ENCODE data around the gene PSMA3. TPM values are rescaled to one million over a fixed set of nuclear protein-coding genes. Genes with fewer than 3 reads are reported as not detected.

PSMA3 gene
- total RNA-seq, 1 donor from 2014 or later, result 232 TPM

GRCh38 chr14:58296726-58297125 is 52.1 kb downstream of the PSMA3 start:
- no peaks in the 10 kb centered on the region for H3K27me3 ChIP-seq (ENCODE audit: insufficient read depth, low read length)

GRCh38 chr14:58297412-58297761 is 52.7 kb downstream of the PSMA3 start:
- Histone ChIP-seq H3K4me3 (ENCODE audit: insufficient read depth, low read depth, low read length) (peak overlapping the region; percentile 97), H2AFZ (ENCODE audit: low read depth, low read length) (no peak overlapping the region), H3K27me3 (ENCODE audit: insufficient read depth, low read length) (no peaks in the 10 kb centered on the region), H3K36me3 (ENCODE audit: insufficient read depth, low read length) (peaks cover 25% of the 10 kb centered on the region), H3K79me2 (ENCODE audit: insufficient read depth, low read length) (peaks cover 71% of the 10 kb centered on the region), H3K4me1 (ENCODE audit: insufficient read depth, low read length) (peaks cover 7% of the 10 kb centered on the region), H4K20me1 (ENCODE audit: insufficient read depth, low read length) (peaks cover 52% of the 10 kb centered on the region), H3K27ac (ENCODE audit: low read depth, low read length) (peak overlapping the region; percentile 98), H3K9me3 (ENCODE audit: insufficient read depth, low read depth, low read length) (no peaks in the 10 kb centered on the region), H3K9ac (ENCODE audit: low read length) (peak overlapping the region; percentile 96), H3K4me2 (ENCODE audit: low read length) (peak overlapping the region; percentile 95)
- Mint-ChIP-seq H3K4me3 (ENCODE audit: unreplicated experiment) (no peak overlapping the region), H3K9me3 (ENCODE audit: unreplicated experiment) (no peaks in the 10 kb centered on the region), H3K4me1 (ENCODE audit: low read depth, unreplicated experiment) (peaks cover 6% of the 10 kb centered on the region), H3K27me3 (ENCODE audit: low read depth, unreplicated experiment) (no peaks in the 10 kb centered on the region), H3K27ac (ENCODE audit: unreplicated experiment) (no peak overlapping the region), H3K36me3 (ENCODE audit: low read depth, unreplicated experiment) (peaks cover 18% of the 10 kb centered on the region)
- TF ChIP-seq EZH2 (IDR thresholded peaks at IDR 0.05; ENCODE audit: insufficient read depth, low read length), result no peak
- TF ChIP-seq CTCF (IDR thresholded peaks at IDR 0.05; ENCODE audit: insufficient read depth, low read depth, low read length), result no peak
- DNase-seq (ENCODE audit: low read depth), result peak; percentile 35
- no peak for FAIRE-seq

More at GRCh38 chr14:58296726-58297125, 52.1 kb downstream of the PSMA3 start:
- no peak for TF ChIP-seq CTCF (IDR thresholded peaks at IDR 0.05; ENCODE audit: insufficient read depth, low read depth, low read length)
- no peak for TF ChIP-seq EZH2 (IDR thresholded peaks at IDR 0.05; ENCODE audit: insufficient read depth, low read length)
- peaks cover 57% of the 10 kb centered on the region for H4K20me1 ChIP-seq (ENCODE audit: insufficient read depth, low read length)
- FAIRE-seq (no peak), DNase-seq (ENCODE audit: low read depth) (peak; percentile 38)
- H3K27ac ChIP-seq (ENCODE audit: low read depth, low read length), result peak overlapping the region; percentile 98
- H3K4me1 ChIP-seq (ENCODE audit: insufficient read depth, low read length), result peaks cover 7% of the 10 kb centered on the region
- H3K27ac Mint-ChIP-seq (ENCODE audit: unreplicated experiment), result no peak overlapping the region
- H3K79me2 ChIP-seq (ENCODE audit: insufficient read depth, low read length), result peaks cover 77% of the 10 kb centered on the region
- H3K36me3 Mint-ChIP-seq (ENCODE audit: low read depth, unreplicated experiment), result peaks cover 18% of the 10 kb centered on the region
- H3K4me2 ChIP-seq (ENCODE audit: low read length), result peak overlapping the region; percentile 95
- H3K9me3 Mint-ChIP-seq (ENCODE audit: unreplicated experiment), result no peaks in the 10 kb centered on the region
- H3K4me1 Mint-ChIP-seq (ENCODE audit: low read depth, unreplicated experiment), result peaks cover 6% of the 10 kb centered on the region
- H3K36me3 ChIP-seq (ENCODE audit: insufficient read depth, low read length), result peaks cover 25% of the 10 kb centered on the region
- no peaks in the 10 kb centered on the region for H3K27me3 Mint-ChIP-seq (ENCODE audit: low read depth, unreplicated experiment)
- H3K4me3 Mint-ChIP-seq (ENCODE audit: unreplicated experiment), result no peak overlapping the region
- no peaks in the 10 kb centered on the region for H3K9me3 ChIP-seq (ENCODE audit: insufficient read depth, low read depth, low read length)
- H3K9ac ChIP-seq (ENCODE audit: low read length), result peak overlapping the region; percentile 96
- H2AFZ ChIP-seq (ENCODE audit: low read depth, low read length), result no peak overlapping the region
- H3K4me3 ChIP-seq (ENCODE audit: insufficient read depth, low read depth, low read length), result peak overlapping the region; percentile 97

- peaks cover 46% of the 10 kb centered on the region for H4K20me1 ChIP-seq (ENCODE audit: insufficient read depth, low read length)
- H2AFZ ChIP-seq (ENCODE audit: low read depth, low read length), result peak overlapping the region; percentile 89
- peak overlapping the region; percentile 95 for H3K4me2 ChIP-seq (ENCODE audit: low read length)
- H3K27ac ChIP-seq (ENCODE audit: low read depth, low read length), result peak overlapping the region; percentile 98
- peak; percentile 91 for FAIRE-seq
- H3K9me3 Mint-ChIP-seq (ENCODE audit: unreplicated experiment), result no peaks in the 10 kb centered on the region
- H3K9ac ChIP-seq (ENCODE audit: low read length), result peak overlapping the region; percentile 96
- DNase-seq (ENCODE audit: low read depth), result peak; percentile 100
- peaks cover 14% of the 10 kb centered on the region for H3K36me3 Mint-ChIP-seq (ENCODE audit: low read depth, unreplicated experiment)
- peaks cover 7% of the 10 kb centered on the region for H3K4me1 ChIP-seq (ENCODE audit: insufficient read depth, low read length)
- H3K36me3 ChIP-seq (ENCODE audit: insufficient read depth, low read length), result peaks cover 20% of the 10 kb centered on the region
- peaks cover 66% of the 10 kb centered on the region for H3K79me2 ChIP-seq (ENCODE audit: insufficient read depth, low read length)
- H3K27ac Mint-ChIP-seq (ENCODE audit: unreplicated experiment), result no peak overlapping the region
- TF ChIP-seq CTCF (IDR thresholded peaks at IDR 0.05; ENCODE audit: insufficient read depth, low read depth, low read length) (no peak), EZH2 (IDR thresholded peaks at IDR 0.05; ENCODE audit: insufficient read depth, low read length) (peak; percentile 100)
- H3K27me3 ChIP-seq (ENCODE audit: insufficient read depth, low read length), result no peaks in the 10 kb centered on the region
- H3K27me3 Mint-ChIP-seq (ENCODE audit: low read depth, unreplicated experiment), result no peaks in the 10 kb centered on the region
- no peaks in the 10 kb centered on the region for H3K9me3 ChIP-seq (ENCODE audit: insufficient read depth, low read depth, low read length)
- peaks cover 3% of the 10 kb centered on the region for H3K4me1 Mint-ChIP-seq (ENCODE audit: low read depth, unreplicated experiment)
- H3K4me3 ChIP-seq (ENCODE audit: insufficient read depth, low read depth, low read length), result peak overlapping the region; percentile 97
- H3K4me3 Mint-ChIP-seq (ENCODE audit: unreplicated experiment), result no peak overlapping the region
Measured at GRCh38 chr14:58297762-58298476, 53.3 kb downstream of the PSMA3 start.

All from astrocyte (in vitro differentiated cells and primary cell).